GM12878 (cell line): Measurements from ENCODE around the gene CACNA2D3. TPM values are rescaled to one million over a fixed set of nuclear protein-coding genes. Genes with fewer than 3 reads are reported as not detected.

Experiments
- ATAC-seq: fragments of 200-7000 bp; cut with Tn5 transposase; 3 replicates; pipeline ENCODE4 v1.9.1; 2020; ENCODE audit warnings: mild to moderate bottlenecking, moderate library complexity
- BruUV-seq: library from RNA; stranded (reverse); fragments of 400-500 nt; replicated peaks from 2 replicates; lab custom pipeline; 2021; lab: Mats Ljungman, UMichigan
- CTCF ChIA-PET: fragments of 300-600 bp; sonication (Branson Sonifier 250); formaldehyde crosslinking; extraction: SDS; loops from one replicate; lab custom pipeline; 2021; ENCODE audit warnings: inconsistent platforms; lab: Yijun Ruan, JAX
- POLR2A ChIA-PET: fragments of 350-600 bp; formaldehyde crosslinking; extraction: SDS; loops from one replicate; lab custom pipeline; 2021; ENCODE audit warnings: inconsistent platforms; lab: Charles Lee
- RAD21 ChIA-PET: fragments of 300-600 bp; sonication (Branson Sonifier 250); formaldehyde crosslinking; loops from one replicate; lab custom pipeline; 2023; ENCODE audit warnings: antibody characterized with exemption; ENCODE audit not compliant: unreplicated experiment; lab: Charles Lee
- SMC1A ChIA-PET: fragments of 300-600 bp; sonication (Branson Sonifier 250); formaldehyde crosslinking; loops from one replicate; lab custom pipeline; 2023; ENCODE audit not compliant: unreplicated experiment, uncharacterized antibody; lab: Charles Lee
- DNase-seq: peaks from one replicate; pipeline ENCODE4 v3.0.0-alpha.2; 2011; ENCODE audit warnings: low read depth, low spot score
- FAIRE-seq: peaks from 3 replicates; lab custom pipeline; 2011; peaks lifted over from hg19 to GRCh38; lab: Jason Lieb, UNC
- H2AFZ ChIP-seq: 2 replicates; pipeline ENCODE4 v1.6.0; 2011; ENCODE audit warnings: low read depth, low read length, control low read depth; ENCODE audit not compliant: control insufficient read depth
- H3K27ac ChIP-seq: 2 replicates; pipeline ENCODE4 v1.5.1; 2011; ENCODE audit warnings: control low read depth; ENCODE audit not compliant: control insufficient read depth, insufficient read depth
- H3K27me3 ChIP-seq, 2 experiments: replicated peaks in 1 of 2; 2 replicates each; pipeline versions ENCODE4 v1.6.0 to v1.6.1; 2011; ENCODE audit warnings: low read length in 1 of 2; ENCODE audit not compliant: control insufficient read depth in 2 of 2, insufficient read depth in 2 of 2
- H3K36me3 ChIP-seq, 2 experiments: 2 replicates each; pipeline ENCODE4 v1.5.1; 2011; ENCODE audit warnings: low read length in 1 of 2; ENCODE audit not compliant: control insufficient read depth in 2 of 2, insufficient read depth in 2 of 2
- H3K4me1 ChIP-seq: 2 replicates; pipeline ENCODE4 v1.6.1; 2011; ENCODE audit warnings: mild to moderate bottlenecking, low read length, moderate library complexity, mixed read lengths; ENCODE audit not compliant: control insufficient read depth, insufficient read depth
- H3K4me2 ChIP-seq: 2 replicates; pipeline ENCODE4 v1.6.0; 2011; ENCODE audit warnings: control low read depth; ENCODE audit not compliant: control insufficient read depth, insufficient read depth
- H3K4me3 ChIP-seq: fragments of 200-600 bp; sonication (generic); 2 replicates; pipeline ENCODE4 v1.5.1; 2016
- H3K79me2 ChIP-seq: 2 replicates; pipeline ENCODE4 v1.6.0; 2011; ENCODE audit warnings: low read length; ENCODE audit not compliant: control insufficient read depth, insufficient read depth
- H3K9ac ChIP-seq: 2 replicates; pipeline ENCODE4 v1.8.0; 2011; ENCODE audit warnings: low read length, control low read depth, mixed read lengths; ENCODE audit not compliant: control insufficient read depth, insufficient read depth
- H3K9me3 ChIP-seq: replicated peaks from 3 replicates; pipeline ENCODE4 v1.5.1; 2011; ENCODE audit warnings: mild to moderate bottlenecking, low read length; ENCODE audit not compliant: control insufficient read depth, insufficient read depth
- H4K20me1 ChIP-seq: 2 replicates; pipeline ENCODE4 v1.6.0; 2011; ENCODE audit not compliant: control insufficient read depth, insufficient read depth
- EED ChIP-seq: sonication (generic); IDR thresholded peaks from 2 replicates; pipeline ENCODE4 v1.6.1; 2016; ENCODE audit warnings: antibody characterized with exemption, low read depth
- IKZF2 ChIP-seq, 2 experiments: fragments of 450-650 bp; IDR thresholded peaks; 2 replicates each; pipeline ENCODE4 v1.6.1; 2017; ENCODE audit warnings: mild to moderate bottlenecking in 2 of 2, moderate library complexity in 2 of 2
- JUND ChIP-seq: IDR thresholded peaks from 2 replicates; pipeline ENCODE4 v1.6.1; 2012; ENCODE audit warnings: low read depth, mild to moderate bottlenecking, low read length, improper control_type of control experiment, moderate library complexity
- KLF5 ChIP-seq: fragments of 450-650 bp; IDR thresholded peaks from 2 replicates; pipeline ENCODE4 v1.6.1; 2014; ENCODE audit warnings: mild to moderate bottlenecking; ENCODE audit not compliant: partially characterized antibody
- SIN3A ChIP-seq: IDR thresholded peaks from 2 replicates; pipeline ENCODE4 v1.6.1; 2012; ENCODE audit warnings: low read depth, low read length, improper control_type of control experiment
- SMAD1 ChIP-seq: fragments of 450-650 bp; IDR thresholded peaks from 2 replicates; pipeline ENCODE4 v1.6.1; 2018; ENCODE audit warnings: mild to moderate bottlenecking, low read depth; ENCODE audit not compliant: partially characterized antibody
- SMC3 ChIP-seq: IDR thresholded peaks from 2 replicates; pipeline ENCODE4 v1.6.1; 2011; ENCODE audit warnings: low read length, improper control_type of control experiment, borderline replicate concordance
- WGBS: methylation state at CpG from one replicate; pipeline ENCODE4 v1.1.6; 2016; ENCODE audit warnings: low lambda C conversion rate; ENCODE audit not compliant: insufficient replicate concordance, insufficient coverage; ENCODE audit errors: missing lambda C conversion rate; 5-methylcytosine and 5-hydroxymethylcytosine counted together
- in situ Hi-C: fragments of 300-500 bp; cut with MboI; formaldehyde crosslinking; loops from 9 replicates; pipeline ENCODE4 v1.14.3; 2018; ENCODE audit warnings: mixed read lengths
- intact Hi-C: fragments of 100-400 bp; cut with micrococcal nuclease; formaldehyde crosslinking; loops from one replicate; pipeline ENCODE4 v1.14.2; 2022; ENCODE audit not compliant: unreplicated experiment
- polyA plus RNA-seq, 11 experiments: library from polyadenylated mRNA; depleted of rRNA in 4 of 11; unstranded in 6 of 11; stranded (reverse) in 5 of 11; fragments of >200 nt; fragmentation: Nextera tagmentation in 4 of 11; fragmentation: Illumina TruSeq in 1 of 11; extraction: Ambion mirVana in 4 of 11; extraction: Trizol in 1 of 11; gene quantifications; 1 replicate in 1 of 11; 2 replicates in 10 of 11; pipeline versions ENCODE4 v1.2.1 to v1.2.3, GENCODE V29; 2011 to 2016; ENCODE audit warnings: inconsistent platforms in 2 of 11, missing spikeins in 2 of 11, low read depth in 1 of 11
- total RNA-seq, 4 experiments: library from RNA; depleted of rRNA in 3 of 4; stranded (reverse); fragments of >200 nt in 3 of 4; fragmentation: Illumina TruSeq in 1 of 4; extraction: Trizol in 1 of 4; gene quantifications; 2 replicates each; pipeline versions ENCODE4 v1.2.1 to v1.2.3, GENCODE V29; 2013 to 2021

Gene CACNA2D3
- total and polyA plus RNA-seq, 10 of the 15 experiments (the other 5 are each of a cell fraction or from before 2014, with no cell fraction given) = not detected

- ATAC-seq (no peak), DNase-seq (no peak), FAIRE-seq (no peak)
- 66% methylated on average over 38 of the region's 43 CpGs for WGBS
- BruUV-seq = no TSS peak
- H3K27me3 ChIP-seq = no peaks in the 10 kb centered on the region
- H3K79me2 ChIP-seq = no peaks in the 10 kb centered on the region
- no peaks in the 10 kb centered on the region for H4K20me1 ChIP-seq
- ChIA-PET RAD21 (no interaction called here), SMC1A (no interaction called here), POLR2A (no interaction called here), CTCF (no interaction called here)
- no peak overlapping the region for H2AFZ ChIP-seq
- intact Hi-C loops = no loop called here
- H3K4me3 ChIP-seq = no peak overlapping the region
- no peak overlapping the region for H3K9ac ChIP-seq
- in situ Hi-C loops = no loop called here
- no peaks in the 10 kb centered on the region for H3K4me1 ChIP-seq
- no peaks in the 10 kb centered on the region for H3K9me3 ChIP-seq
- H3K36me3 ChIP-seq = no peaks in the 10 kb centered on the region
- no peak for TF ChIP-seq SIN3A
- no peak for TF ChIP-seq SMAD1
- TF ChIP-seq SMC3 = no peak
- TF ChIP-seq IKZF2 (IDR thresholded peaks at IDR 0.05) = no peak
- TF ChIP-seq EED = no peak
- no peak for TF ChIP-seq KLF5
- TF ChIP-seq JUND = no peak
- no peak overlapping the region for H3K4me2 ChIP-seq
- H3K27ac ChIP-seq = no peak overlapping the region
These were observed 503.7 kb downstream of the CACNA2D3 start for GRCh38 chr3:54625805-54626787.
